Stimulated activated CD8-positive, alpha-beta memory T cell treated with anti-CD3 and anti-CD28 coated beads, Interleukin-4, amount 100 ng/mL, for 24 hours (primary cell): Measurements from ENCODE around the gene FATE1.
A peak's percentile ranks its signal among the peaks of the same experiment; 100 is the strongest.
"Not testable (repeated sequence)": the region's sequence is repeated elsewhere in the genome, so short reads cannot be mapped to it uniquely, and the experiment has no call there.

Experiments used
- DNase-seq: peaks from one replicate; pipeline ENCODE4 v3.0.0-alpha.2; 2020; ENCODE audit warnings: low read depth

The FATE1 gene

GRCh38 chrX:151715752-151716151 is at the start of gene FATE1:
TSS of gene FATE1 (plus strand) at chrX:151716035. CDS start at chrX:151716120, 85 bp downstream.
- DNase-seq = no peak

- no peak for DNase-seq
These were observed 40.6 kb upstream of the FATE1 start for GRCh38 chrX:151675121-151675746.

GRCh38 chrX:151676196-151676595 is 39.6 kb upstream of the FATE1 start:
- no peak for DNase-seq

GRCh38 chrX:151679798-151680402 is 35.9 kb upstream of the FATE1 start:
- no peak for DNase-seq

- DNase-seq = peak; percentile 49
These were observed 35.0 kb upstream of the FATE1 start for GRCh38 chrX:151680805-151681204.

GRCh38 chrX:151687635-151688034 is 28.2 kb upstream of the FATE1 start:
- no peak for DNase-seq

- DNase-seq = no peak
These were observed 27.1 kb upstream of the FATE1 start for GRCh38 chrX:151688695-151689094.

- no peak for DNase-seq
These were observed 23.0 kb upstream of the FATE1 start for GRCh38 chrX:151692825-151693224.

GRCh38 chrX:151694121-151694520 is 21.7 kb upstream of the FATE1 start:
- DNase-seq = no peak

GRCh38 chrX:151694661-151695582 is 20.9 kb upstream of the FATE1 start, which contains the start of gene PRRG3:
TSS of gene PRRG3 (plus strand) at chrX:151695458. CDS start at chrX:151698815, 3,357 bp downstream.
- DNase-seq = no peak

GRCh38 chrX:151695583-151696340 is 20.1 kb upstream of the FATE1 start:
- DNase-seq = no peak

GRCh38 chrX:151697082-151697481 is 18.8 kb upstream of the FATE1 start:
- DNase-seq = not testable (repeated sequence)

- no peak for DNase-seq
These were observed 18.3 kb upstream of the FATE1 start for GRCh38 chrX:151697522-151697921.

- no peak for DNase-seq
These were observed 17.4 kb upstream of the FATE1 start for GRCh38 chrX:151698485-151698884.

- no peak for DNase-seq
These were observed 16.1 kb upstream of the FATE1 start for GRCh38 chrX:151699746-151700145.

- DNase-seq = no peak
These were observed 15.3 kb upstream of the FATE1 start for GRCh38 chrX:151700581-151700980.

- no peak for DNase-seq
These were observed 14.8 kb upstream of the FATE1 start for GRCh38 chrX:151701071-151701470.

GRCh38 chrX:151701531-151701930 is 14.3 kb upstream of the FATE1 start:
- no peak for DNase-seq

GRCh38 chrX:151702026-151702714 is 13.7 kb upstream of the FATE1 start:
- no peak for DNase-seq

GRCh38 chrX:151702741-151703340 is 13.0 kb upstream of the FATE1 start:
- DNase-seq = no peak

GRCh38 chrX:151703487-151703886 is 12.3 kb upstream of the FATE1 start:
- DNase-seq = no peak
